Naive thymus-derived CD4-positive, alpha-beta T cell (primary cell): ENCODE measurements around the gene PZP. TPM values are rescaled to one million over a fixed set of nuclear protein-coding genes. Genes with fewer than 3 reads are reported as not detected.
"Not testable (repeated sequence)": the region's sequence is repeated elsewhere in the genome, so short reads cannot be mapped to it uniquely, and the experiment has no call there.

ENCODE experiments used
- ATAC-seq: fragments of 150-1000 bp; cut with Tn5 transposase; 2 replicates; pipeline ENCODE4 v1.10.0; 2021; ENCODE audit warnings: mild to moderate bottlenecking, moderate library complexity
- CTCF ChIA-PET: fragments of 350-600 bp; sonication (Branson Sonifier 250); formaldehyde crosslinking; loops from one replicate; lab custom pipeline; 2021; ENCODE audit warnings: antibody characterized with exemption; lab: Charles Lee
- POLR2A ChIA-PET: fragments of 350-600 bp; sonication (Branson Sonifier 250); formaldehyde crosslinking; loops from one replicate; lab custom pipeline; 2021; ENCODE audit warnings: antibody characterized with exemption, inconsistent platforms; lab: Charles Lee
- DNase-seq, 9 donors: peaks; one replicate each; pipeline versions ENCODE4 v3.0.0 to v3.0.0-alpha.2; 2020 to 2022; ENCODE audit warnings: mixed read lengths in 1 of 9
- H3K27ac ChIP-seq: one replicate; pipeline ENCODE4 v1.7.0; 2013; ENCODE audit warnings: mild to moderate bottlenecking, low read depth, low read length, moderate library complexity
- H3K27me3 ChIP-seq, 2 donors: one replicate each; pipeline ENCODE4 v1.7.0; 2013; ENCODE audit warnings: low read length in 2 of 2, mild to moderate bottlenecking in 2 of 2, moderate library complexity in 2 of 2; ENCODE audit not compliant: control insufficient read depth in 2 of 2, insufficient read depth in 2 of 2
- H3K36me3 ChIP-seq, 3 experiments: 1 replicate in 2 of 3; 2 replicates in 1 of 3; pipeline ENCODE4 v1.7.0; 2013; ENCODE audit warnings: low read length in 3 of 3, mild to moderate bottlenecking in 3 of 3, moderate library complexity in 1 of 3; ENCODE audit not compliant: insufficient read depth in 3 of 3, control insufficient read depth in 2 of 3
- H3K4me1 ChIP-seq, 2 donors: one replicate each; pipeline ENCODE4 v1.7.0; 2013; ENCODE audit warnings: low read length in 2 of 2, mild to moderate bottlenecking in 2 of 2, moderate library complexity in 1 of 2; ENCODE audit not compliant: control insufficient read depth in 2 of 2, insufficient read depth in 2 of 2
- H3K4me3 ChIP-seq: 2 replicates; pipeline ENCODE4 v1.7.0; 2013; ENCODE audit warnings: mild to moderate bottlenecking, low read length
- H3K9me3 ChIP-seq, 3 experiments: 1 replicate in 2 of 3; 2 replicates in 1 of 3; pipeline ENCODE4 v1.7.0; 2013; ENCODE audit warnings: low read length in 3 of 3; ENCODE audit not compliant: control insufficient read depth in 2 of 3
- H3K27ac Mint-ChIP-seq, 9 donors: one replicate each; pipeline ENCODE4 v1.8.0; 2020 to 2022; ENCODE audit warnings: mixed read lengths in 9 of 9, mild to moderate bottlenecking in 8 of 9, moderate library complexity in 5 of 9, inconsistent platforms in 2 of 9
- H3K27me3 Mint-ChIP-seq, 5 donors: one replicate each; pipeline ENCODE4 v1.8.0; 2021 to 2022; ENCODE audit warnings: mixed read lengths in 5 of 5, mild to moderate bottlenecking in 1 of 5
- H3K36me3 Mint-ChIP-seq, 5 donors: one replicate each; pipeline ENCODE4 v1.8.0; 2020 to 2022; ENCODE audit warnings: mixed read lengths in 5 of 5, mild to moderate bottlenecking in 3 of 5, inconsistent platforms in 1 of 5
- H3K4me1 Mint-ChIP-seq, 7 donors: one replicate each; pipeline ENCODE4 v1.8.0; 2020 to 2022; ENCODE audit warnings: mixed read lengths in 7 of 7, mild to moderate bottlenecking in 3 of 7, inconsistent platforms in 1 of 7
- H3K4me3 Mint-ChIP-seq, 10 donors: one replicate each; pipeline ENCODE4 v1.8.0; 2020 to 2022; ENCODE audit warnings: mild to moderate bottlenecking in 10 of 10, mixed read lengths in 10 of 10, moderate library complexity in 6 of 10, inconsistent platforms in 2 of 10
- H3K9me3 Mint-ChIP-seq, 11 donors: one replicate each; pipeline ENCODE4 v1.8.0; 2020 to 2022; ENCODE audit warnings: mixed read lengths in 11 of 11, mild to moderate bottlenecking in 4 of 11, inconsistent platforms in 1 of 11, moderate library complexity in 1 of 11
- intact Hi-C, 2 donors: fragments of 100-400 bp; cut with micrococcal nuclease; formaldehyde crosslinking; loops; one replicate each; pipeline ENCODE4 v1.15.1; 2023
- polyA plus RNA-seq, 2 donors: library from polyadenylated mRNA; unstranded; fragments of 300-500 nt; fragmentation: Illumina TruSeq; gene quantifications; one replicate each; pipeline ENCODE4 v1.2.3, GENCODE V29; 2021
- total RNA-seq, 6 experiments: library from RNA in 5 of 6; stranded (reverse) in 5 of 6; gene quantifications; 1 replicate in 5 of 6; 2 replicates in 1 of 6; pipeline ENCODE4 v1.2.3 and lab custom pipeline; 2021 to 2026

The PZP gene
- total and polyA plus RNA-seq, 7 experiments from 2014 or later: not detected

DNA sequence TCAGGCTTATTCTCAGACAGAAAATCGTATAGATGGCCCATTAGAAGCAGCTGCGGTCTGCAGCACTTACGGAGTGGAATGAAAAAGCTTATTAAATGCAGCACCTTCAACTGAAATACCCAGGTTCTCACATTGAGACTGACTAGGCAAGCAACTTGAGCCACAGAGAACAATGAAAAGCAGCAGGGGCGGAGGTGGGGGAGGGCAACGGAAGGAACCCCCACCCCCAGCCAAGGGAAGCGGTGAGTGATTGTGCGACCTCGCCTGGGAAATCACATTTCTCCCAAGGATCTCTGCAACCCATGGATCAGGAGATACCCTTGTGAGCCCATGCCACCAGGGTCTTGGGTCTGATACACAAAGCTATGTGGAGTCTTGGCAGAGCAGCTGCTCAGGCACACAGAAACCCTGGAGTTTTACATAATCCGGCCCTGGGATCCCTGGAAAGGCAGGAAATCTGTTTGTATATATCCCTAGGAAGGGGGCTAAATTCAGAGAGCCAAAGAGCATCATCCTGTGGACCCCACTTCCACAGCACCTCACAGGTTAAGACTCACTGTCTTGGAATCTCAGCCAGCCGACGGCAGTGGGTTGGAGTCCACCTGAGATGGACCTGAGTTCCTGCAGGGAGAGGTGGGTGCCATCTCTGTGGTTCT is 38.1 kb downstream of the PZP start:
- no peaks in the 10 kb centered on the region for H3K4me1 ChIP-seq
- DNase-seq: no peak
- POLR2A ChIA-PET: no interaction called here
- H3K4me3 Mint-ChIP-seq: no peak overlapping the region
- H3K27me3 Mint-ChIP-seq: peaks cover 0 to 5% (median 0%) of the 10 kb centered on the region in 5 donors
- CTCF ChIA-PET: no interaction called here
- no peak overlapping the region for H3K27ac ChIP-seq
- H3K9me3 ChIP-seq: no peaks in the 10 kb centered on the region
- peaks cover 0 to 39% (median 11%) of the 10 kb centered on the region in 11 donors for H3K9me3 Mint-ChIP-seq
- peaks cover 0 to 57% (median 8%) of the 10 kb centered on the region in 5 donors for H3K36me3 Mint-ChIP-seq
- intact Hi-C loops: no loop called here
- ATAC-seq: no peak
- H3K27ac Mint-ChIP-seq: no peak overlapping the region
- no peaks in the 10 kb centered on the region for H3K4me1 Mint-ChIP-seq
- no peaks in the 10 kb centered on the region for H3K36me3 ChIP-seq
- H3K27me3 ChIP-seq: no peaks in the 10 kb centered on the region
- H3K4me3 ChIP-seq: no peak overlapping the region

GRCh38 chr12:9167345-9167744 is 40.9 kb downstream of the PZP start:
- H3K4me3 Mint-ChIP-seq, H3K4me3 ChIP-seq, H3K27me3 Mint-ChIP-seq, H3K9me3 ChIP-seq, intact Hi-C loops, DNase-seq, H3K27ac ChIP-seq, POLR2A ChIA-PET, H3K4me1 Mint-ChIP-seq, ATAC-seq, H3K4me1 ChIP-seq, H3K27ac Mint-ChIP-seq, H3K27me3 ChIP-seq, CTCF ChIA-PET, H3K36me3 ChIP-seq: not testable (repeated sequence)
- H3K36me3 Mint-ChIP-seq: peaks cover 0 to 65% (median 13%) of the 10 kb centered on the region in 5 donors
- H3K9me3 Mint-ChIP-seq: peaks cover 0 to 17% (median 6%) of the 10 kb centered on the region in 11 donors

DNA sequence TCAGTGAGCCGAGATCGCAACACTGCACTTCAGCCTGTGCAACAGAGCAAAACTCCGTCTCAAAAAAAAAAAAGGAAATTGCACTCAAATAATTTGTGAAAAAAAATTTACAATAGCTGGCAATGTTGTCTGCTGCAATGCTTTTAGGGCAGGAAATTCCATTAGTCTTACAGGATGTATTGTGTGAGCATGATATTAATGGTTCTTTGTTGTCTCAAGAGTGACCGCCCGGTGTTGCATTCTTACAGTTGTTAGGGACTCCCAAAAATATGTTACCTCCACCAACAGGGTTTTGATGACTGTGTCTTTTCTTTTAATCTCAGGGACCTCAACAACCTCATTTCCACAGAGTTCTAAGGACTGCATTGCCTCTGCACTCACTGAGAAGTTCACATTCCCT is 44.8 kb downstream of the PZP start:
- no peaks in the 10 kb centered on the region for H3K4me1 ChIP-seq
- H3K27ac Mint-ChIP-seq: no peak overlapping the region
- no peak overlapping the region for H3K4me3 ChIP-seq
- peaks cover 0 to 58% (median 4%) of the 10 kb centered on the region in 5 donors for H3K36me3 Mint-ChIP-seq
- CTCF ChIA-PET: no interaction called here
- no peaks in the 10 kb centered on the region for H3K9me3 ChIP-seq
- no peak for ATAC-seq
- no peak overlapping the region for H3K27ac ChIP-seq
- H3K4me3 Mint-ChIP-seq: no peak overlapping the region
- no peaks in the 10 kb centered on the region for H3K27me3 ChIP-seq
- no peak for DNase-seq
- H3K27me3 Mint-ChIP-seq: peaks cover 0 to 5% (median 0%) of the 10 kb centered on the region in 5 donors
- H3K9me3 Mint-ChIP-seq: peaks cover 0 to 2% (median 0%) of the 10 kb centered on the region in 11 donors
- peaks cover 0 to 7% (median 0%) of the 10 kb centered on the region in 3 experiments for H3K36me3 ChIP-seq
- POLR2A ChIA-PET: no interaction called here
- intact Hi-C loops: no loop called here
- no peaks in the 10 kb centered on the region for H3K4me1 Mint-ChIP-seq

GRCh38 chr12:9156119-9156518 is 52.1 kb downstream of the PZP start:
- Histone ChIP-seq H3K9me3 (no peaks in the 10 kb centered on the region), H3K27ac (no peak overlapping the region), H3K4me3 (no peak overlapping the region), H3K4me1 (no peaks in the 10 kb centered on the region), H3K27me3 (no peaks in the 10 kb centered on the region), H3K36me3 (no peaks in the 10 kb centered on the region)
- Mint-ChIP-seq H3K4me1 (peaks cover 0 to 5% (median 0%) of the 10 kb centered on the region in 7 donors), H3K27ac (no peak overlapping the region), H3K4me3 (no peak overlapping the region), H3K36me3 (peaks cover 0 to 57% (median 15%) of the 10 kb centered on the region in 5 donors), H3K9me3 (peaks cover 0 to 1% (median 0%) of the 10 kb centered on the region in 11 donors), H3K27me3 (peaks cover 0 to 3% (median 0%) of the 10 kb centered on the region in 5 donors)
- ATAC-seq (no peak), DNase-seq (no peak)
- intact Hi-C loops: no loop called here
- POLR2A ChIA-PET: no interaction called here
- CTCF ChIA-PET: no interaction called here

- Mint-ChIP-seq H3K4me1 (peaks cover 0 to 7% (median 0%) of the 10 kb centered on the region in 7 donors), H3K9me3 (peaks cover 3 to 27% (median 13%) of the 10 kb centered on the region in 11 donors), H3K27me3 (no peaks in the 10 kb centered on the region), H3K27ac (no peak overlapping the region), H3K4me3 (no peak overlapping the region), H3K36me3 (peaks cover 3 to 69% (median 34%) of the 10 kb centered on the region in 5 donors)
- H3K36me3 ChIP-seq: peaks cover 0 to 7% (median 0%) of the 10 kb centered on the region in 3 experiments
- POLR2A ChIA-PET: no interaction called here
- peaks cover 0 to 3% (median 0%) of the 10 kb centered on the region in 3 experiments for H3K9me3 ChIP-seq
- CTCF ChIA-PET: no interaction called here
- no peak overlapping the region for H3K27ac ChIP-seq
- no peaks in the 10 kb centered on the region for H3K4me1 ChIP-seq
- DNase-seq (no peak), ATAC-seq (no peak)
- intact Hi-C loops: no loop called here
- no peaks in the 10 kb centered on the region for H3K27me3 ChIP-seq
- no peak overlapping the region for H3K4me3 ChIP-seq
These were observed 58.8 kb downstream of the PZP start for GRCh38 chr12:9149372-9149771.

GRCh38 chr12:9148926-9149325 is 59.3 kb downstream of the PZP start:
- DNase-seq (no peak), ATAC-seq (no peak)
- H3K36me3 Mint-ChIP-seq: peaks cover 3 to 68% (median 32%) of the 10 kb centered on the region in 5 donors
- Histone ChIP-seq H3K27me3 (no peaks in the 10 kb centered on the region), H3K4me1 (no peaks in the 10 kb centered on the region), H3K9me3 (peaks cover 0 to 5% (median 0%) of the 10 kb centered on the region in 3 experiments), H3K4me3 (no peak overlapping the region), H3K36me3 (peaks cover 0 to 7% (median 0%) of the 10 kb centered on the region in 3 experiments), H3K27ac (no peak overlapping the region)
- POLR2A ChIA-PET: no interaction called here
- no peak overlapping the region for H3K27ac Mint-ChIP-seq
- intact Hi-C loops: no loop called here
- H3K9me3 Mint-ChIP-seq: peaks cover 6 to 31% (median 16%) of the 10 kb centered on the region in 11 donors
- peaks cover 0 to 4% (median 0%) of the 10 kb centered on the region in 5 donors for H3K27me3 Mint-ChIP-seq
- H3K4me3 Mint-ChIP-seq: no peak overlapping the region
- CTCF ChIA-PET: no interaction called here
- H3K4me1 Mint-ChIP-seq: peaks cover 0 to 7% (median 0%) of the 10 kb centered on the region in 7 donors

GRCh38 chr12:9147461-9147860 is 60.7 kb downstream of the PZP start:
- no peak overlapping the region for H3K4me3 ChIP-seq
- no peak overlapping the region for H3K27ac Mint-ChIP-seq
- H3K4me3 Mint-ChIP-seq: no peak overlapping the region
- H3K4me1 Mint-ChIP-seq: peaks cover 0 to 7% (median 0%) of the 10 kb centered on the region in 7 donors
- ChIA-PET POLR2A (no interaction called here), CTCF (no interaction called here)
- H3K36me3 ChIP-seq: peaks cover 0 to 7% (median 0%) of the 10 kb centered on the region in 3 experiments
- H3K27me3 ChIP-seq: no peaks in the 10 kb centered on the region
- peaks cover 7 to 41% (median 21%) of the 10 kb centered on the region in 11 donors for H3K9me3 Mint-ChIP-seq
- H3K36me3 Mint-ChIP-seq: peaks cover 3 to 63% (median 32%) of the 10 kb centered on the region in 5 donors
- H3K27ac ChIP-seq: no peak overlapping the region
- no peak for DNase-seq
- H3K27me3 Mint-ChIP-seq: peaks cover 0 to 10% (median 0%) of the 10 kb centered on the region in 5 donors
- no peak for ATAC-seq
- peaks cover 0 to 6% (median 0%) of the 10 kb centered on the region in 3 experiments for H3K9me3 ChIP-seq
- intact Hi-C loops: no loop called here
- H3K4me1 ChIP-seq: no peaks in the 10 kb centered on the region
